D721Med (cell line): ENCODE data around the gene EPHB1.

Experiments used
- DNase-seq: peaks from one replicate; pipeline ENCODE4 v3.0.0; 2011; ENCODE audit warnings: low spot score; ENCODE audit not compliant: insufficient read length
- FAIRE-seq: peaks from 2 replicates; lab custom pipeline; 2011; peaks lifted over from hg19 to GRCh38; lab: Jason Lieb, UNC
- TF ChIP-seq, protein P1 (sequence below): IDR thresholded peaks from 2 replicates; pipeline ENCODE4 v1.5.1; 2012; ENCODE audit warnings: mild to moderate bottlenecking, control low read depth; ENCODE audit not compliant: insufficient read depth; ENCODE audit errors: missing control alignments

EPHB1 gene

DNA sequence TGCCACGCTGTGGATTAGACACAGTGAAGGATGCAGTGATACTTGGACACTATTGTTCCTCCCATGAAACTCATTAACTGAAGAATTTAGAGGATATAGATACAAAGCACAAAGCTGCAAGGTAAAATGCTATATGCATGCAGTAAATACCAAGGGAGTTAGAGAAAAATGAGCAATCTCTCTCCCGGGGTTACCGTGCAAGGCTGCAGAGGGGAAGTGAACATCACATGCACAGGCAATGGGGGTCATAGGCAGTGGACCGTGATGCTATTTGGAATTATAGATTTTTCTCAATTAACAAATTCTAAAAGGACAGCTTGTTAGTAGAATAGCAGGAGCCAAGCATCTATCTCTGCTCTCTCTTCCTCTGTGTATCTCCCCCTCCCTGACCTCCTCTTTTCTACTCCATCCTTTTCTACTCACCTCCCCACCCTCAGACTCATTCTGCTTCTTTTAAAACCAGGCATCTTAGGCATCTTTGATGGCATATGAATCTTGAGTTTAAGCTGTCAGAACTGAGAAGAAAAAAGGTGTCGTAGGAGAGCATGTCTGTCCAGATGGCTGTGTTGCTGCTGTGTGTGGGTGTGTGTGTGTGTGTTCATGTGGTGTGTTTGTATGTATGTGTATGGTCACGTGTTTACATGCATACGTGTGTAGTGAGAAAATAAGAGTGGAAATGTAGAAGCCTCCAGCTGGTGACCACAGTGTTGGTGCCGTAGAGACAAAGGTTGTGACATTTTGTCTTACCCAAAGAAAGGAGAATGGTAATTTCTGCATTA lies 339.0 kb downstream of the EPHB1 start:
- FAIRE-seq (no peak), DNase-seq (no peak)
- TF ChIP-seq, protein P1, sequence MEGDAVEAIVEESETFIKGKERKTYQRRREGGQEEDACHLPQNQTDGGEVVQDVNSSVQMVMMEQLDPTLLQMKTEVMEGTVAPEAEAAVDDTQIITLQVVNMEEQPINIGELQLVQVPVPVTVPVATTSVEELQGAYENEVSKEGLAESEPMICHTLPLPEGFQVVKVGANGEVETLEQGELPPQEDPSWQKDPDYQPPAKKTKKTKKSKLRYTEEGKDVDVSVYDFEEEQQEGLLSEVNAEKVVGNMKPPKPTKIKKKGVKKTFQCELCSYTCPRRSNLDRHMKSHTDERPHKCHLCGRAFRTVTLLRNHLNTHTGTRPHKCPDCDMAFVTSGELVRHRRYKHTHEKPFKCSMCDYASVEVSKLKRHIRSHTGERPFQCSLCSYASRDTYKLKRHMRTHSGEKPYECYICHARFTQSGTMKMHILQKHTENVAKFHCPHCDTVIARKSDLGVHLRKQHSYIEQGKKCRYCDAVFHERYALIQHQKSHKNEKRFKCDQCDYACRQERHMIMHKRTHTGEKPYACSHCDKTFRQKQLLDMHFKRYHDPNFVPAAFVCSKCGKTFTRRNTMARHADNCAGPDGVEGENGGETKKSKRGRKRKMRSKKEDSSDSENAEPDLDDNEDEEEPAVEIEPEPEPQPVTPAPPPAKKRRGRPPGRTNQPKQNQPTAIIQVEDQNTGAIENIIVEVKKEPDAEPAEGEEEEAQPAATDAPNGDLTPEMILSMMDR: no peak

DNA sequence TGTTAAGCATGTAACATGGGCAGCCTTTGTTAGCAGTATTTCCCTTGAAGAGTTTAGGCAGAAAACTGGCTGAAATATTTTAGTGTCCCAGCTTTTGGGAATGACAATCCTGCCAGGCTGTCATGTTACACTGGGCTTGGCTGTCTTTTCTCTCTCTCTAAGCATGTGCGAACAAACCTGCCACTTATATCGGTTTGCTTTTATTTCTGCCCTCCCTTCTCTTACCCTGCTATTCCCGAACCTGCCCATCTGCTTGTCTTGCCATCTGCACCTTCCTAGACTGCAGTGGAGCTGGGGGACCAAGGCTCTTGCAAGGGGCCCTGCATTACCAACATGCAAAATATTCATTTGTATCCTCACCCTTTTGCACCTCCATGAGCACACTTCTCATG lies 339.6 kb downstream of the EPHB1 start:
- TF ChIP-seq, protein P1: no peak
- DNase-seq: no peak
- no peak for FAIRE-seq

DNA sequence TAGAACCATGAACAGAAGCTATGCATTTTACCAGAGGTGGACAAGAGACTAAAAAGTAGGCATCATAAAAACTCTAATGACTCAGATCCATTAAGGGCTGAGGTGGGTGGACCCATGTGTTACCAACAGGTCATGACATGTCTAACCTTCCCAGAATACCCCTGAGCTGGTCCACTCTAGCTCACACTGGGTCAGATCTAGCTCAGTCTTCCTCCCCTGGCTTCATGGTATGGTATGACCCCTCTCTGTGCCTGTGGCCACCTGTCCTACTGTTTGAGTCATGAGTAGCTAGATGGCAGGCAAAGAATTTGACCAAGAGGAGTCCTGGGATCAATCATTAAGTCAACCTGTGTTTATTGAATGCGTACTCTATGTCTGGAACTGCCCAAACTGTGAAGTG lies 340.4 kb downstream of the EPHB1 start:
- no peak for DNase-seq
- TF ChIP-seq, protein P1: no peak
- FAIRE-seq: no peak

DNA sequence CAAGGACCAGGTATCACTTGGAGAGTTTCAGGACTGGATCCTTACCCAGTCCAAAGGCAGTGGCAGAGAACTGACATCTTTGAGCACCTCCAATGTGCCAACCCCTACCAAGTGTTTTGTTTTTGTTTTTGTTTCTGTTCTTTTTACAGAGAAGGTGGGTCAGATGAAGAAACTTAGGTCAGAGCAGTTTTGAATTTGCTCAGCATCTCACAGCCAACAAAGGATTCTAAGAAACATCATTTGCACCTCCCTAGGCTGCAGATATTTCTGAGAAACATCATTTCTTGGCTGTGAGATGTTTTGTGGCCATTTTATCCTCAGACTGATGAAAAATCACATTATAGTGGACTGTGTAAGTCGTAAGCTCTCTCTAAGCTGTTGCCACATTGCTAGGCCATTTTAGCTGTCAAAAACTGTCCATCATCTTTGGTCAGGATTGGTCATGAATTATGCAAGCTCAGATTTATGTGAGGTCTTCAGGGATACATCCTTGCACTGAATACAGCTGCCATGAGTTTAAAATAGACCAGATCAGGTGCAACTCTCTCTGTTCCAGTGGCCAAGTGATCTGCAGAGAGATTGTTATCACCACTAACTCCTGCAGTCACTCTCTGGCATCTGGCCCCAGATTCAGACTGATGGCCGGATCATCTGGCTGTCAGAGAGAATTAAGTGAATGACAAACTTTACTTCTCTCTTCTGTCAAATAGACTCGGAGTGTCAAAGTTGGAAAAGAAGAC lies 341.5 kb downstream of the EPHB1 start:
- TF ChIP-seq, protein P1: no peak
- DNase-seq (no peak), FAIRE-seq (no peak)

DNA sequence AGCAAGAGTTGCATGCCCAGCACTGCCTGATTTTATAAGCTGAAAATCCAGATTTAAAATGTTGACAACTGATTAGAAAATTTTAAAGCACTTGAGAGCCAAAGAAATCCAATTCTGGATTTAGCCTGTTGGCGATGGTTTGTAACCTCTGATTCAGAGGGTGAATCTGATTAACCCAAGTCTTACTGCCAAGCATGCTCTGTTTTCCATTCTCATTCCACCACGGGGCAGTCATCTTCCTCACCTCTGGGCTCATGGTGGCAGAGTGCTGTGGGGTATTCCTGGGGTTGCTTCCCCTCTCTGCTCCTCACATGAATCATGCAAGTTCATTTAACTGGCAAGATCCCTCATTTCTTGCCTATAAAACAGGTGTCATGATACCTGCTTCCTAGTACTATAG lies 342.2 kb downstream of the EPHB1 start:
- DNase-seq (no peak), FAIRE-seq (no peak)
- TF ChIP-seq, protein P1: no peak

DNA sequence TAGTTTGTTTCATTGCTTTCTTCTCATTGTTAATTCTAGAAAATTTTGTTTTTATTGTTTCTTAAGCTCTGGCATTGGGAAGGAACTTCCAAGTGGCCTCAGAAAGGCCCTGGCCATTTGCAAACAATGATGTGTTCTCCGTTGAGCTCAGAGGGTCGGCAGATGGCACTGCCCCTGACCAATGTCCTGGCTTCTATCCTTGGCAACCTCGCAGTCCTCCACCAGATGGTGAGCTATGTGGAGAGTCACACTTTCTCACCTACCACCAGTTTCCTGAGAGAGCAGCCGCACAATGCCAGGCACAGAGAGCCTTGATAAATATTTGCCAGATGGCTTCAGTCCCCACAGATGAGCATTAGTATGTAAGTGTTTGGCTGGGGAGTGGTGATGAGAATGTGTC lies 343.7 kb downstream of the EPHB1 start:
- TF ChIP-seq, protein P1: no peak
- no peak for FAIRE-seq

DNA sequence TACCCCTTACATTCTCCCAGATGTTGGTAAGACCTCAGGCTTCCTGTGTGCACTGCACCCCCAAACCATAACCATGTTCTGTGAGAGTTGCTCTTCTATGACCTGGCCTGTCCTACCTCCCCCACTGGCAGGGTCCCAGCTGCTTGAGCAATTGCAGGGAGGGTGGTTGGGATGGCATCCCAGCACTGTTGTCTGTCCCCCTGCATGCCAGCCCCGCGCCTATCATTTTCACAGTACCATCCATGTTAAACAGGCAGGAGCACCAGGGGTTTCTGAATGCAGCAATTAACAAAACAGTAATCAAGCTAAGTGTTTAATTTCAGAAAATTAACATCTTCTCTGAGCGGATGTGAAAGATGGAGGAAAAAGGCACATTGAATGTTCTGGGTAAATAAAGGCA lies 345.5 kb downstream of the EPHB1 start:
- no peak for FAIRE-seq
- TF ChIP-seq, protein P1: no peak
- DNase-seq: no peak

More for the DNA sequence above, 343.7 kb downstream of the EPHB1 start:
- DNase-seq: no peak
